Measurements from ENCODE around the gene LRFN3. TPM values are rescaled to one million over a fixed set of nuclear protein-coding genes. Genes with fewer than 3 reads are reported as not detected.
"Not testable (repeated sequence)": the region's sequence is repeated elsewhere in the genome, so short reads cannot be mapped to it uniquely, and the experiment has no call there.

Gene LRFN3
- total and polyA plus RNA-seq, 3 donors from 2014 or later, result 12.7 to 31.7 (median 27.6) TPM

DNA sequence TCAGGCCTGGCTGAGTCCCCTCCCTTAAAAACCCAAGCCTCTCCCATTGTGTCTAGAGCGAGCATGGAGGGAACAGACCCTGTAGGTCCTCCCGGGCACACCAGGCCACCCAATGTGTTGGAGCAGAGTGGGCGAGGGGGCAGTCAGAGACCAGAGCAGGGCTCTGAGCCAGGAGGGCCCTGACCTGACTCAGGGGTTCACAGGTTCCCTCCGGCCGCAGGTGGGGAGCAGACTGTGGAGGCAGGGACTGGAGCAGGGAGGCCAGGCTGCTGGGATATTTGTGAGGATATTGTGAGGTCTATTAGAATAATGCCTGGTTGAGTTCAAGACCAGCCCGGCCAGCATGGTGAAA lies 26.5 kb upstream of the LRFN3 start:
- no peak for DNase-seq
- H3K27me3 ChIP-seq, result no peaks in the 10 kb centered on the region
- no peak overlapping the region for H3K4me3 ChIP-seq
- H3K4me1 ChIP-seq, result no peaks in the 10 kb centered on the region
- no peak overlapping the region for H3K27ac ChIP-seq
- no peak for TF ChIP-seq POLR2A (IDR thresholded peaks at IDR 0.05)
- TF ChIP-seq, protein P1, sequence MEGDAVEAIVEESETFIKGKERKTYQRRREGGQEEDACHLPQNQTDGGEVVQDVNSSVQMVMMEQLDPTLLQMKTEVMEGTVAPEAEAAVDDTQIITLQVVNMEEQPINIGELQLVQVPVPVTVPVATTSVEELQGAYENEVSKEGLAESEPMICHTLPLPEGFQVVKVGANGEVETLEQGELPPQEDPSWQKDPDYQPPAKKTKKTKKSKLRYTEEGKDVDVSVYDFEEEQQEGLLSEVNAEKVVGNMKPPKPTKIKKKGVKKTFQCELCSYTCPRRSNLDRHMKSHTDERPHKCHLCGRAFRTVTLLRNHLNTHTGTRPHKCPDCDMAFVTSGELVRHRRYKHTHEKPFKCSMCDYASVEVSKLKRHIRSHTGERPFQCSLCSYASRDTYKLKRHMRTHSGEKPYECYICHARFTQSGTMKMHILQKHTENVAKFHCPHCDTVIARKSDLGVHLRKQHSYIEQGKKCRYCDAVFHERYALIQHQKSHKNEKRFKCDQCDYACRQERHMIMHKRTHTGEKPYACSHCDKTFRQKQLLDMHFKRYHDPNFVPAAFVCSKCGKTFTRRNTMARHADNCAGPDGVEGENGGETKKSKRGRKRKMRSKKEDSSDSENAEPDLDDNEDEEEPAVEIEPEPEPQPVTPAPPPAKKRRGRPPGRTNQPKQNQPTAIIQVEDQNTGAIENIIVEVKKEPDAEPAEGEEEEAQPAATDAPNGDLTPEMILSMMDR (IDR thresholded peaks at IDR 0.05), result no peak
- intact Hi-C loops (cut with DNase I; ENCODE audit: low total_unique reads), result no loop called here
- H3K36me3 ChIP-seq (ENCODE audit: low read depth, missing control alignments), result no peaks in the 10 kb centered on the region
- WGBS, 2 donors, result 70 to 82% methylated on average over 5 to 6 of the region's 6 CpGs
- H3K9me3 ChIP-seq, result no peaks in the 10 kb centered on the region

DNA sequence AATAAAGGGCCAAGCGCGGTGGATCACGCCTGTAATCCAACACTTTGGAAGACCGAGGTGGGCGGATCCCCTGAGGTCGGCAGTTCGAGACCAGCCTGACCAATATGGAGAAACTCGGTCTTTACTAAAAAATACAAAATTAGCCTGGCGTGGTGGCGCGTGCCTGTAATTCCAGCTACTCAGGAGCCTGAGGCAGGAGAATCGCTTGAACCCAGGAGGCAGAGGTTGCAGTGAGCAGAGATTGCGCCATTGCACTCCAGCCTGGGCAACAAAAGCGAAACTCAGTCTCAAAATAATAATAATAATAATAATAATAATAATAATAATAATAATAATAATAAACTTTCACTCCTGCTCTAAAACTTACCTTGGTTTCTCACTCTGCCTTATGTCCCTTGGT lies 25.8 kb upstream of the LRFN3 start:
- WGBS, 2 donors, result 86 to 91% methylated on average over 14 of the region's 14 CpGs
- H3K9me3 ChIP-seq; H3K27ac ChIP-seq; H3K4me1 ChIP-seq; H3K36me3 ChIP-seq (ENCODE audit: low read depth, missing control alignments); DNase-seq; H3K4me3 ChIP-seq; H3K27me3 ChIP-seq; intact Hi-C loops (cut with DNase I; ENCODE audit: low total_unique reads): not testable (repeated sequence)

DNA sequence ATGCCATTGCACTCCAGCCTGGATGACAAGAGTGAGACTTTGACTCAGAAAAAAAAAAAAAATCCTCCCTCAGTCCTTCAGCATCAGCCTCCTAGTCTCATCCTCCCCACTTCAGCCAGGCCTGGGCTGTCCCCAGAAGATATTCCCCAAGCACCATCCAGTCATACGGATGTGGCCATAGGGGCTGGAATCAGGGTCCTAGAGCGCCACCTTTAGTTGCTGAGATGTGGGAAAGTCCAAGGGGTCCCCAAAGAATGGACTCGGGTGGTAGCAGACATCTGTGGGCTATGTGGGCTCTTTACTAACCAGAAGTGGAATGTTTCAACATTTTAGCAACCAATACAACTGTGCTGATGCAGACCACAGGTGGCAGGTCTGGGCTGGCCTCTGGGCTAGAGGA lies 25.0 kb upstream of the LRFN3 start:
- intact Hi-C loops (cut with DNase I; ENCODE audit: low total_unique reads), result no loop called here
- WGBS, 2 donors, result 41 to 75% methylated on average over 2 to 3 of the region's 3 CpGs
- TF ChIP-seq POLR2A (IDR thresholded peaks at IDR 0.05), result no peak
- TF ChIP-seq, protein P1 (IDR thresholded peaks at IDR 0.05), result no peak

DNA sequence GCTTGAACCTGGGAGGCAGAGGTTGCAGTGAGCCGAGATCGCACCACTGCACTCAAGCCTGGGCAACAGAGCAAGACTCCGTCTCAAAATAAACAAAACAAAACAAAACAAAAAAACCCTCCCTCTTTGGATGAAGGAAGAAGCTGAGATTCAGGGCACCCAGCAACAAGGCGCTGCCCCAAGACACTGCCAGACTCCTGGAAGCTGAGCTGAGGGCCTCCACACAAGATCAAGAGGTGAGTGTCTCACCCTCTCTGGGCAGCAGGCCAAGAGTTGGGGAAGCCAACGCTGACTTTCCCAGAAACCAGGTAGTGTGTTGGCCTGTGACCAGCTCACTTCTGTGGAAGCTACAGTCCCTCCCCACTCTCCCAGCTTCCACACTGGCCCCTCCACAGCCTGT lies 24.4 kb upstream of the LRFN3 start:
- no peaks in the 10 kb centered on the region for H3K9me3 ChIP-seq
- intact Hi-C loops (cut with DNase I; ENCODE audit: low total_unique reads), result no loop called here
- no peaks in the 10 kb centered on the region for H3K36me3 ChIP-seq (ENCODE audit: low read depth, missing control alignments)
- no peak for TF ChIP-seq POLR2A (IDR thresholded peaks at IDR 0.05)
- TF ChIP-seq, protein P1 (IDR thresholded peaks at IDR 0.05), result no peak
- H3K27me3 ChIP-seq, result no peaks in the 10 kb centered on the region
- DNase-seq, result no peak
- no peaks in the 10 kb centered on the region for H3K4me1 ChIP-seq
- 64 to 79% methylated on average over 4 to 5 of the region's 5 CpGs for WGBS, 2 donors
- no peak overlapping the region for H3K27ac ChIP-seq
- H3K4me3 ChIP-seq, result no peak overlapping the region

More for the DNA sequence above, 25.0 kb upstream of the LRFN3 start:
- Histone ChIP-seq H3K27ac (no peak overlapping the region), H3K4me1 (no peaks in the 10 kb centered on the region), H3K27me3 (no peaks in the 10 kb centered on the region), H3K4me3 (no peak overlapping the region), H3K36me3 (ENCODE audit: low read depth, missing control alignments) (no peaks in the 10 kb centered on the region), H3K9me3 (no peaks in the 10 kb centered on the region)
- DNase-seq, result no peak

DNA sequence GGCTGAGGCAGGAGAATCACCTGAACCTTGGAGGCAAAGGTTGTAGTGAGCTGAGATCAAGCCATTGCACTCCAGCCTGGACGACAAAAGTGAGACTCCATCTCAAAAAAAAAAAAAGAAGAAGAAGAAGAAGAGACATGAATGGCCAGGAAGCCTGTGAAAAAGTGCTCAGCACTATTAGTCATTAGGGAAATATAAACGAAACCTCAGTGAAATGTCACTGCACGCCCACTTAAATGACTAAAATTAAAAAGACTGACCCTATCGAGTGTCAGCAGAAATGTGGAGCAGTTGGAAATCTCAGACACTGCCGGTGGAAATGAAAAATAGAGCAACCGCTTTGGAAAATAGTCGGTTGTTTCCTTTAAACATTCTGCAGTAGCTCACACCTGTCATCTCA lies 22.6 kb upstream of the LRFN3 start:
- no peak for DNase-seq
- H3K36me3 ChIP-seq (ENCODE audit: low read depth, missing control alignments), result no peaks in the 10 kb centered on the region
- 66 to 70% methylated on average over 7 of the region's 7 CpGs for WGBS, 2 donors
- intact Hi-C loops (cut with DNase I; ENCODE audit: low total_unique reads), result no loop called here
- no peaks in the 10 kb centered on the region for H3K4me1 ChIP-seq
- H3K4me3 ChIP-seq, result no peak overlapping the region
- TF ChIP-seq, protein P1 (IDR thresholded peaks at IDR 0.05), result no peak
- no peak for TF ChIP-seq POLR2A (IDR thresholded peaks at IDR 0.05)
- H3K9me3 ChIP-seq, result no peaks in the 10 kb centered on the region
- no peaks in the 10 kb centered on the region for H3K27me3 ChIP-seq
- no peak overlapping the region for H3K27ac ChIP-seq

Data from testis (tissue), 3 donors.